Measurements from ENCODE around the gene TYW3.

TYW3 gene

GRCh38 chr1:74777525-74777924 is 44.6 kb downstream of the TYW3 start (continued):
- TF ChIP-seq ZNF518A (tag by site-specific recombination; conservative IDR thresholded peaks at IDR 0.05; ENCODE audit: low read depth), result no peak

GRCh38 chr1:74779750-74780149 is 46.8 kb downstream of the TYW3 start:
- ChIA-PET CTCF (no interaction called here), POLR2A (no interaction called here)
- no peaks in the 10 kb centered on the region for H3K36me3 ChIP-seq (ENCODE audit: control insufficient read depth in 2 of 2, insufficient read depth in 1 of 2, low read length in 2 of 2)
- no peak for TF ChIP-seq ZNF701 (tag by site-specific recombination; IDR thresholded peaks at IDR 0.05)
- TF ChIP-seq KLF9 (tag by site-specific recombination; IDR thresholded peaks at IDR 0.05; ENCODE audit: low read depth), result no peak
- no peak for TF ChIP-seq ZFP69B (tag by site-specific recombination; IDR thresholded peaks at IDR 0.05)
- TF ChIP-seq ZBTB26 (tag by site-specific recombination; optimal IDR thresholded peaks at IDR 0.05), result no peak
- no peak for TF ChIP-seq ZNF626 (tag by site-specific recombination; IDR thresholded peaks at IDR 0.05)
- no peak for TF ChIP-seq SCRT1 (tag by site-specific recombination; IDR thresholded peaks at IDR 0.05; ENCODE audit: borderline replicate concordance)
- TF ChIP-seq ZNF274 (IDR thresholded peaks at IDR 0.05; ENCODE audit: low read length), result no peak
- TF ChIP-seq ZNF274 (tag by site-specific recombination; IDR thresholded peaks at IDR 0.05; ENCODE audit: borderline replicate concordance), result no peak
- TF ChIP-seq ZFHX2 (tag by site-specific recombination; conservative IDR thresholded peaks at IDR 0.05), result no peak
- no peak for TF ChIP-seq ZNF501 (tag by site-specific recombination; IDR thresholded peaks at IDR 0.05)
- TF ChIP-seq PRDM10 (tag by site-specific recombination; IDR thresholded peaks at IDR 0.05), result no peak
- TF ChIP-seq ZNF449 (tag by site-specific recombination; IDR thresholded peaks at IDR 0.05), result no peak
- TF ChIP-seq BCL11A (tag by site-specific recombination; IDR thresholded peaks at IDR 0.05; ENCODE audit: low read depth), result no peak
- TF ChIP-seq HOXC10 (CRISPR knock-in tag; IDR thresholded peaks at IDR 0.05), result no peak
- no peak for TF ChIP-seq ZNF324 (tag by site-specific recombination; IDR thresholded peaks at IDR 0.05)
- TF ChIP-seq ZNF155 (tag by site-specific recombination; IDR thresholded peaks at IDR 0.05), result no peak
- TF ChIP-seq ZNF707 (tag by site-specific recombination; IDR thresholded peaks at IDR 0.05), result no peak
- no peak for TF ChIP-seq HOXA7 (CRISPR knock-in tag; IDR thresholded peaks at IDR 0.05; ENCODE audit: borderline replicate concordance)
- no peak for TF ChIP-seq FEZF1 (tag by site-specific recombination; IDR thresholded peaks at IDR 0.05)
- H3K4me3 ChIP-seq (ENCODE audit: low read depth, low read length), result no peak overlapping the region
- no peak overlapping the region for H3K27ac ChIP-seq (ENCODE audit: extremely low read depth, low read depth, low read length)
- H3K4me1 ChIP-seq (ENCODE audit: control insufficient read depth, insufficient read depth, low read length), result no peaks in the 10 kb centered on the region
- no peaks in the 10 kb centered on the region for H3K9me3 ChIP-seq (ENCODE audit: control insufficient read depth, insufficient read depth, low read depth, low read length)
